ENCODE measurements around the gene CRIM1. TPM values are rescaled to one million over a fixed set of nuclear protein-coding genes. Genes with fewer than 3 reads are reported as not detected.

Gene CRIM1
- total and polyA plus RNA-seq, 10 donors = 7.1 to 213 (median 110) TPM

DNA sequence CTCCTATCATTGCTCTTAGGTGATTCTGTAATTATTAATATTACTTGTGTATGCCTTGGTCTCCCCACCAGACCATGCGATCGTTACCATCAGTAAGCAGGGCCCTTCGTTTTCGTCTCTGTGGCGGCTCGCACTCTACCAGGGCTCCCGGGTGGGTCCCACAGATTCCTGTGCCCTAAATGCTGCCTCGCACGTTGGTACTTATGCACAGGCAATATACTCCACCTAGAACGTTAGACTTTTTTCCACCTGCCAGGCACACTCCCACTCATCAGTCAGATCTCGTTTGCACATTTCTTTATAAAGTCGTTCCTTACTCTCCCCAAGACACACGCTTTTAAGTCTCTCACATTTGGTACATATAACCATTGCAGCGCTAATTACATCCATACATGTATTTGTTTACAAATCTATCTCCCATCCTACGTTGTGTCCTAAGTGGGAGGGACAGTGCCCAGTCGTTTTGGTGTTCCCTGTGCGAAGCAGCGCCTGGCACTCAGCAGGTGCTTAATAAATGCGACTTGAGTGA is 241.5 kb downstream of the CRIM1 start:
- H3K27me3 ChIP-seq (replicated peaks in 1 of 7) = no peaks in the 10 kb centered on the region
- peak overlapping the region; percentile 83 to 99 (median 94) for H3K4me3 ChIP-seq
- H3K36me3 ChIP-seq = peaks cover 0 to 14% (median 0%) of the 10 kb centered on the region in 6 donors
- H3K4me1 ChIP-seq = peaks cover 12 to 48% (median 28%) of the 10 kb centered on the region in 6 donors
- no peaks in the 10 kb centered on the region for H3K9me3 ChIP-seq
- intact Hi-C loops (cut with DNase I; ENCODE audit: low total_unique reads) = no loop called here
- DNase-seq = no peak
- 29 to 37% (median 36%) methylated on average over 19 of the region's 19 CpGs for WGBS, 5 donors
- peak overlapping the region in 7 of 8 donors; percentile 95 to 100 (median 98) for H3K27ac ChIP-seq
- TF ChIP-seq, protein P1, sequence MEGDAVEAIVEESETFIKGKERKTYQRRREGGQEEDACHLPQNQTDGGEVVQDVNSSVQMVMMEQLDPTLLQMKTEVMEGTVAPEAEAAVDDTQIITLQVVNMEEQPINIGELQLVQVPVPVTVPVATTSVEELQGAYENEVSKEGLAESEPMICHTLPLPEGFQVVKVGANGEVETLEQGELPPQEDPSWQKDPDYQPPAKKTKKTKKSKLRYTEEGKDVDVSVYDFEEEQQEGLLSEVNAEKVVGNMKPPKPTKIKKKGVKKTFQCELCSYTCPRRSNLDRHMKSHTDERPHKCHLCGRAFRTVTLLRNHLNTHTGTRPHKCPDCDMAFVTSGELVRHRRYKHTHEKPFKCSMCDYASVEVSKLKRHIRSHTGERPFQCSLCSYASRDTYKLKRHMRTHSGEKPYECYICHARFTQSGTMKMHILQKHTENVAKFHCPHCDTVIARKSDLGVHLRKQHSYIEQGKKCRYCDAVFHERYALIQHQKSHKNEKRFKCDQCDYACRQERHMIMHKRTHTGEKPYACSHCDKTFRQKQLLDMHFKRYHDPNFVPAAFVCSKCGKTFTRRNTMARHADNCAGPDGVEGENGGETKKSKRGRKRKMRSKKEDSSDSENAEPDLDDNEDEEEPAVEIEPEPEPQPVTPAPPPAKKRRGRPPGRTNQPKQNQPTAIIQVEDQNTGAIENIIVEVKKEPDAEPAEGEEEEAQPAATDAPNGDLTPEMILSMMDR (IDR thresholded peaks at IDR 0.05 in 8 of 11, conservative IDR thresholded peaks at IDR 0.05 in 3 of 11) = no peak
- TF ChIP-seq POLR2A (IDR thresholded peaks at IDR 0.05) = no peak

DNA sequence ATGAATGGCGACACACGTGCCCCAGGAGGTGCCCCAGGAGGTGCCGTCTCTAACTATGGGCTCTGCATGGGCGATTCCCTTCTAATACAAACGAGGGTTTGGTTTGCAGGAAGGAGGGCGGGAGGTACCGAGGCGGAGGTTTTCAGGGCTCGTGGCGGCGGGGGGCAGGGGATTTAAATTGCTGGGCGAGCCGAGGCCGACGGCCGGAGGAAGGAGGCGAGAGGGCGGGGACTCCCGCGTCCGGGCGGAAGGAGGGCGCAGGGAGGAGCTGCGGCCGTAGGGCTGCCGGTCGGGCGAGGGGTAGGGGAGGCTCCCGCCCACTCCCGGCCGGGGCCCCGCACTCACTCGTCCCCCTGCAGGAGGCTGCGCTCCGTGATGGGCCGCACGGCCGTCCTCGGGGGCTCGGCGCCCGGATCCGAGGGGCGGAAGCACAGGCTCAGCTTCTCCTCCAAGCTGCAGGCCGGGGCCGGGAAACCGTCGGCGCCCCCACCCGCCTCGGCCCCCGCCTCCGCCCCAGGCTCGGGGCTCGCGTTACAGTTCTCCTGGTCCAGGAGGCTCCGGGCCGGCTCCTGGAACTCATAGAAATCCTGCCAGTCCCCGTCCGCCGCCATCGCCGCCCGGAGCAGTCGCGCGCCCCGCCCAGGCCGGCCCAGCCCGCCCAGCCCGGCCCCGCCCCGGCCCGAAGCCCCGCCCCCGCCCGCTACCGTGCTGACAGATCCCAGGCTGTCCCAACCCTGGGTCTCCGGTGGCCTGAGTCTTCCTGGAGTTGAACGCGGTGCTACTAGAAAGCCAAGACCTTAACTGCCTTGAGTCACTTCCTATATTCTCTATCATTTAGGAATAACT is 242.2 kb downstream of the CRIM1 start, which contains the start of gene FEZ2:
FEZ2 (minus strand) TSS at position 637 of the 846 bp plus-strand sequence; CDS start at position 611, 26 bp downstream.
- Histone ChIP-seq H3K4me1 (peaks cover 12 to 44% (median 28%) of the 10 kb centered on the region in 6 donors), H3K27ac (peak within 1 kb of the TSS; percentile 88 to 100 (median 98)), H3K27me3 (replicated peaks in 1 of 7) (no peaks in the 10 kb centered on the region), H3K9me3 (no peaks in the 10 kb centered on the region), H3K4me3 (peak within 1 kb of the TSS; percentile 83 to 99 (median 94)), H3K36me3 (peaks cover 0 to 14% (median 0%) of the 10 kb centered on the region in 6 donors)
- 0 to 2% (median 1%) methylated on average over 43 to 81 of the region's 81 CpGs for WGBS, 5 donors
- TF ChIP-seq, protein P1 (IDR thresholded peaks at IDR 0.05 in 8 of 11, conservative IDR thresholded peaks at IDR 0.05 in 3 of 11) = peak in 1 of 11 experiments; percentile 5
- peak; percentile 70 to 85 (median 79) for TF ChIP-seq POLR2AphosphoS5 (IDR thresholded peaks at IDR 0.05)
- TF ChIP-seq POLR2A (IDR thresholded peaks at IDR 0.05) = no peak
- peak; percentile 95 for DNase-seq
- intact Hi-C loops (cut with DNase I; ENCODE audit: low total_unique reads) = no loop called here

Other genes with a start within 250 kb of the CRIM1 start
- 10 to 100 TPM; 46.3 to 76.9 (median 59.3) TPM for gene FEZ2, start 242.4 kb downstream of the CRIM1 start, total RNA-seq
- gene FEZ2, start 242.4 kb downstream of the CRIM1 start, polyA plus RNA-seq = 10 to 100 TPM; 12.2 to 35.8 (median 22.6) TPM

Measured in spleen (tissue), 11 donors.